Adrenal gland (tissue), 5 donors: ENCODE data around the gene CALM1.

Experiments
- CTCF ChIP-seq, 6 experiments: fragments of 450-650 bp in 4 of 6; fragments of 200-600 bp in 2 of 6; sonication (generic) in 1 of 6; IDR thresholded peaks; 1 replicate in 5 of 6; 2 replicates in 1 of 6; pipeline versions ENCODE4 v1.5.1 to v1.8.0; 2016 to 2021; ENCODE audit warnings: antibody characterized with exemption in 6 of 6, mild to moderate bottlenecking in 2 of 6, moderate library complexity in 1 of 6
- POLR2A ChIP-seq, 2 donors: fragments of 450-650 bp; IDR thresholded peaks; one replicate each; pipeline ENCODE4 v1.6.1; 2017; ENCODE audit warnings: antibody characterized with exemption in 2 of 2, mild to moderate bottlenecking in 2 of 2, moderate library complexity in 1 of 2
- donor health status: DM: no; HTN: no; CAD: no.

GRCh38 chr14:90406384-90406798 lies 9.6 kb downstream of the CALM1 start:
- TF ChIP-seq POLR2A (IDR thresholded peaks at IDR 0.05): no peak
- no peak for TF ChIP-seq CTCF (IDR thresholded peaks at IDR 0.05)
